Nucleus accumbens (tissue), 56 donors: ENCODE measurements around the gene RIPK4.

Source experiments
- DNase-seq, 56 donors: peaks; one replicate each; lab custom pipeline; 2025; lab: John Stamatoyannopoulos, UW

Gene RIPK4

GRCh38 chr21:41766883-41767605, at the start of gene RIPK4:
TSS of gene RIPK4 (minus strand) at chr21:41767052. CDS start at chr21:41767041, 11 bp downstream.
- peak in 1 of 56 donors; percentile 9 for DNase-seq

- no peak for DNase-seq
These were observed 49.1 kb upstream of the RIPK4 start for GRCh38 chr21:41815652-41816582.

- no peak for DNase-seq
These were observed 46.4 kb upstream of the RIPK4 start for GRCh38 chr21:41813226-41813625.

- DNase-seq = no peak
These were observed 45.8 kb upstream of the RIPK4 start for GRCh38 chr21:41812679-41813078.

DNA sequence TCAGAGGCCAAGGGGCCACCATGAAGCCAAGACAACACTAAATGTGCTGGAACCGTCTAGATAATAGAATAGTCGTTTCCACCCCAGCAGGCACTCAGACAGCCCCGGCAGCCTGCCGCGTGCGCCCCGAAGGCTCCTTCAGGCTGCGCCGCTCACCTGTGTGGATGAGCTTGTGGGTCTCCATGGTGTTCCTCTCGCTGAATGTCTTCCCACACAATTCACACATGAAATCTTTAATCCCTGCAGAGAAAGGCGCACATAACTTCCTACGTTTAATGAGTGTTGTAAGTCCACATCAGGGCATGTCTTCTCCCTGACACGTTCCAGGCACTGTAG, 43.7 kb upstream of the RIPK4 start:
- peak in 2 of 56 donors; percentile 2 to 17 for DNase-seq

DNA sequence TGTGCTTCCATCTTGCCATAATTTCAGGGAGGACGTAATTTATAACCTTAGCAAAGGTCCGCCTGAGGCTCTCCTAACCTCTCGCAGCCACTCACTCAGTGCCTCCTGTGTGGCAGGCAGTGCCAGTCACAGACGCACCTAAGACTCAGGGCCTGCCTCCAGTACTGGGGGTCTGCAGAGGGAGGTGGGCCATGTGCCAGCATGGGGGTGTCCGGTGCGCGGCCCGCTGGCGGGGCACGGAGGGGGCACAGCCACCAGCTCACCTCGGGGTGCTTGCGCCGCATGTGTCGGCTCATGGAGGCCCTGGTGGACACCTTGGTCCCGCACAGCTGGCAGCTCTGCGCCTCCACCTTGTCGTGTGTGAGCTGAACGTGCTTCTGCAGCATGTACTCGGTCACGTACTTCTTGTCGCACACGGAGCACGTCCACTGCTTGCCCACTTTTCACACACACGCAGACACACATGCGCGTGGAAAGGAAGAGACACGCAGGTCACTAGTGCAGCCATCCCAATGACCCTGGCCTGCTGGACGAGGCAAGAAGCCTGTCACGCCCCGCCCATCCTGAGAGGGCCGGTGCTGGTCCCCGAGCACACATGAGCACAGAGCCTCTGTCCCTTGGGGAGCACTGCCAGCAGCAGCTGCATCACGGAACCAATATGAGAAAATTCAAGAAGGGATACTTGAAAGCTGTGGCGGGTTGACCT, 43.2 kb upstream of the RIPK4 start:
- no peak for DNase-seq

- no peak for DNase-seq
These were observed 42.0 kb upstream of the RIPK4 start for GRCh38 chr21:41808846-41809245.

GRCh38 chr21:41808094-41808493, 41.2 kb upstream of the RIPK4 start:
- no peak for DNase-seq

DNA sequence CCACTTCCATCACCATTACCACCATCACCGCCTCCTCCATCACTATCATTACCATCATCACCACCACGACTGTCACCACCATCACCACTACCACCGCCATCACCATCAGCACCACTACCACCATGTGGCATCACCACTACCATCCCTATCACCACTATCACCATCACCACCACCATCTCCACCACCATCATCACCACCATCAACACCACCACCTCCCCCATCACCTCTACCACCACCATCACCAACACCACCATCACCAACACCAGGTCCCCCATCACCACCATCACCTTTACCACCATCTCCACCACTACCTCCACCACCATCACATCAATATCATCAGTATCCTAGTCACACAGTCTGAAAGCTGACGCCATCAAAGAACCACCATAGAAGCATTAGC, 39.9 kb upstream of the RIPK4 start:
- no peak for DNase-seq

GRCh38 chr21:41805643-41806042, 38.8 kb upstream of the RIPK4 start:
- no peak for DNase-seq

DNA sequence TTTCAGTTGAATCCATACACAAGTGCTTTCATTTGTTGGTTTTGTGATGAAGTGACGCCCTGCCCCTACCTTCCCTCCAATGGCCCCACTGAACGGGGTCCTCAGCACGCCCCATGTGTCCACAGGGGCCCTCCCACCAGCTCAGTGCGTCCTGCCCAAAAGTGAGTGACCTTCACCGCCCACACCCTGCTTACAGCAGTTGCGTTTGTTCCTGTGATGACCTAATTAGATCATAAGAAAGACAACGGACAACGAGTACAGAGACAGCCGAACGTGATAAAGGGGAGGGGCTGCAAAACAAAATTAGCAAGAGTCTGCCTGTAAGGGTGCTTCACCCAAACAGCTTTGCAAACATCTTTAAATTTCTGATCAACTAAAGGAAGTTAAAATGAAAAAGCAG, 38.2 kb upstream of the RIPK4 start:
- no peak for DNase-seq

DNA sequence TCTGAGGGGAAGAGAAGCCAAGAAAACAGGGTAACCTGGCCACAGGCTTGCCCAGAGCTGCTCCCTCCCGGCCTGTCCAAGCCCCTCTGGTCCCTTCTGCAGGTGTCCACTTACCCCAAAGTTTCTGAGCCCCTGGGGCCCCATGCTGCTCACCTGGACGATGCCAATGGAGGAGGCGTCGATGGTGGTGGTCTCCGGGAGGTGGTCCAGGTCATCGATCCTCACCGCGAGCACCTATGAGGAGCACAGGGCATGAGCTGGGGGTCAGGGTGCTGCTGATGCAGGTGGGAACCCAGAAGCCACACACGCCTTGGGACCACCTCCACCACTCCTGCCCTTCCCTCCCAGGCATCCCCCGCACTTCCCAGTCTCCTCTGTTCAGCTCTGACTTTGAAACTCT, 37.5 kb upstream of the RIPK4 start:
- no peak for DNase-seq

GRCh38 chr21:41803316-41803715, 36.5 kb upstream of the RIPK4 start:
- DNase-seq = no peak

DNA sequence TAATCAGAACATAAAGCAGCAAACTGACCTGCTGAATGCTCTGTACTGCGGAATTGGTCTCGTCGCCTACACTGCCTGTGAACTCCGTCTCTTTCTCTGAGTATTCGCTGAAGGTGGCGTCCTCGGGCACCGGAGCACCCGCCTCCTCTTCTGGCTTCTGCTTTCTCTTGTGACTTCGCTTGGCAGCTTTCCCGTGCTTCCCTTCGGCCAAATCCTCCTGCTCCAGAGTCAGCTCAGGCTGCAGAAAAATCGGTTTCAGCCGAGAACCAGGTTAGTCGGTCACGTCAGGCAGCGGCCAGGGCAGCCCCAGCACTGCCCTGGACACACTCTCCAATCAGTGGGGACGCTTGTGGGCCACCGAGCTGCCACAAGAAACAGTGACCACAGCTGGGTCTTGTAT, 35.8 kb upstream of the RIPK4 start:
- DNase-seq = peak in 48 of 56 donors; percentile 6 to 85 (median 41)

GRCh38 chr21:41802198-41802584, 35.3 kb upstream of the RIPK4 start:
- no peak for DNase-seq

GRCh38 chr21:41801321-41802197, 34.7 kb upstream of the RIPK4 start:
- DNase-seq = no peak

DNA sequence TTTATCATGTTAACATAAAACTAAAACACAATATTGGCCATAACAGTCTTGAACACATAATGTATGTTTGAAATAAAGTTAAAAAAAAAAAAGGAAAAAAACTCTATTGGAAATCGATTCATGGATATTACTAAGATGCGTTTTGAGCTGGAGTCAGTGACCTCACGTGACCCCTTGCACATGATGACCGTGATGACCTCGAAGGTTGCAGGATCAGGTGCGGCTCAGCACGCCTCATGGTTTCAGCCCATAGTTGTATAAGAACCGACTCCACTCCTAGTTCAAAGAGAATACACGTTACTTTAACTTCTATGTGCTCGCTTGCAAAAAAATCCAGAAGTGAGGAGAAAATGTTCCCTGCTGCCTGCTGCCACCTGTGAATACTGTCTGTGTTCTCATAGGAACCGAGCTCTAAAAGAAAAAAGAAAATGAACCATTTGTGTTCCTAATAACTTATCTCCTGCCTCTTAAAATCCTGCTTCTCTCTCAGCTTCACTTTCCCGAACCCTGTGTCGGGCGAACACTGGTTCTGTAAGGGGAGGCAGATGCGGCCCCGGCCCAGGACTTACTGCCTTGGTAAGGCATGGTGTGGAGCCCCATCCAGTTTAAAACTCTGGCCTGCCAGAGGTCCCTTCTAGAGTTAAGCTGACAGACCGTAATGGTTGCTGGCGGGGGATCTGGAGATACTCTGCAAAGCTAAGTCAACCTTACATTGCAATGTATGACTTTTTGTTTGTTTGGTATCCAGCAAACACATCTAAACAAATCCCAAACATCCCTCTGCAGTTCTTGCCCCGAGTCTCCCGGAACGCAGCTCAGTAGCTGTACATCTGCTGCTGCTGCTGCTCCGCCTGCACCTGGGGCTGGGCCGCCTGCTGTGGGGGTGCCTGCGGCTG, 33.8 kb upstream of the RIPK4 start:
- no peak for DNase-seq

- no peak for DNase-seq
These were observed 32.9 kb upstream of the RIPK4 start for GRCh38 chr21:41799763-41800162.

- DNase-seq = no peak
These were observed 31.5 kb upstream of the RIPK4 start for GRCh38 chr21:41798326-41798725.
